Activated CD4-positive, alpha-beta T cell treated with anti-CD3 and anti-CD28 coated beads, Interleukin-2, amount 50 U/mL, for 1 hour (primary cell): ENCODE data around the gene EFCAB13.
"Not testable (repeated sequence)": the region's sequence is repeated elsewhere in the genome, so short reads cannot be mapped to it uniquely, and the experiment has no call there.

Experiments
- DNase-seq: peaks from one replicate; pipeline ENCODE4 v3.0.0-alpha.2; 2020

Gene EFCAB13

GRCh38 chr17:47330548-47330947 is 6.8 kb downstream of the EFCAB13 start:
- DNase-seq: no peak

GRCh38 chr17:47332287-47332686 is 8.5 kb downstream of the EFCAB13 start:
- DNase-seq: no peak

GRCh38 chr17:47335101-47335936 is 11.6 kb downstream of the EFCAB13 start:
- no peak for DNase-seq

GRCh38 chr17:47338026-47338425 is 14.3 kb downstream of the EFCAB13 start:
- no peak for DNase-seq

GRCh38 chr17:47352848-47353247 is 29.1 kb downstream of the EFCAB13 start:
- no peak for DNase-seq

- DNase-seq: no peak
These were observed 34.9 kb downstream of the EFCAB13 start for GRCh38 chr17:47358652-47359051.

- DNase-seq: no peak
These were observed 39.4 kb downstream of the EFCAB13 start for GRCh38 chr17:47363171-47363570.

- no peak for DNase-seq
These were observed 43.5 kb downstream of the EFCAB13 start for GRCh38 chr17:47367257-47367656.

GRCh38 chr17:47368262-47368661 is 44.5 kb downstream of the EFCAB13 start:
- DNase-seq: no peak

GRCh38 chr17:47370899-47371298 is 47.1 kb downstream of the EFCAB13 start:
- DNase-seq: not testable (repeated sequence)

- no peak for DNase-seq
These were observed 49.2 kb downstream of the EFCAB13 start for GRCh38 chr17:47373002-47373401.

- no peak for DNase-seq
These were observed 52.5 kb downstream of the EFCAB13 start for GRCh38 chr17:47376247-47376646.

- no peak for DNase-seq
These were observed 65.1 kb downstream of the EFCAB13 start for GRCh38 chr17:47388825-47389224.

GRCh38 chr17:47397532-47398128 is 73.9 kb downstream of the EFCAB13 start:
- not testable (repeated sequence) for DNase-seq

- no peak for DNase-seq
These were observed 76.6 kb downstream of the EFCAB13 start for GRCh38 chr17:47400333-47400732.

- no peak for DNase-seq
These were observed 77.3 kb downstream of the EFCAB13 start for GRCh38 chr17:47401100-47401499.

- DNase-seq: no peak
These were observed 80.3 kb downstream of the EFCAB13 start for GRCh38 chr17:47404006-47404405.

GRCh38 chr17:47404875-47405274 is 81.1 kb downstream of the EFCAB13 start:
- no peak for DNase-seq

- DNase-seq: no peak
These were observed 90.1 kb downstream of the EFCAB13 start for GRCh38 chr17:47413872-47414271.

- no peak for DNase-seq
These were observed 90.9 kb downstream of the EFCAB13 start for GRCh38 chr17:47414612-47415011.

- DNase-seq: no peak
These were observed 99.9 kb downstream of the EFCAB13 start for GRCh38 chr17:47423406-47424295.

- not testable (repeated sequence) for DNase-seq
These were observed 101.5 kb downstream of the EFCAB13 start for GRCh38 chr17:47425233-47425632.

GRCh38 chr17:47425887-47426635 is 102.3 kb downstream of the EFCAB13 start:
- DNase-seq: not testable (repeated sequence)
